GM18511 (cell line): ENCODE data around the gene SEH1L.

Source experiments
- ATAC-seq: cut with Tn5 transposase; IDR thresholded peaks from one replicate; pipeline ENCODE4 v1.9.1; 2021; ENCODE audit warnings: mild to moderate bottlenecking, moderate library complexity; ENCODE audit not compliant: unreplicated experiment

Gene SEH1L

GRCh38 chr18:13032173-13032572 is 84.4 kb downstream of the SEH1L start:
- ATAC-seq = no peak

- no peak for ATAC-seq
Observed at GRCh38 chr18:13035249-13035914, 87.6 kb downstream of the SEH1L start.

GRCh38 chr18:13036622-13037320 is 89.0 kb downstream of the SEH1L start:
- ATAC-seq = no peak
